HG03432 (cell line): ENCODE results near the gene TRDMT1.

ENCODE experiments used
- ATAC-seq: cut with Tn5 transposase; IDR thresholded peaks from one replicate; pipeline ENCODE4 v1.9.1; 2021; ENCODE audit warnings: mild to moderate bottlenecking, moderate library complexity; ENCODE audit not compliant: unreplicated experiment

Gene TRDMT1, protein sequence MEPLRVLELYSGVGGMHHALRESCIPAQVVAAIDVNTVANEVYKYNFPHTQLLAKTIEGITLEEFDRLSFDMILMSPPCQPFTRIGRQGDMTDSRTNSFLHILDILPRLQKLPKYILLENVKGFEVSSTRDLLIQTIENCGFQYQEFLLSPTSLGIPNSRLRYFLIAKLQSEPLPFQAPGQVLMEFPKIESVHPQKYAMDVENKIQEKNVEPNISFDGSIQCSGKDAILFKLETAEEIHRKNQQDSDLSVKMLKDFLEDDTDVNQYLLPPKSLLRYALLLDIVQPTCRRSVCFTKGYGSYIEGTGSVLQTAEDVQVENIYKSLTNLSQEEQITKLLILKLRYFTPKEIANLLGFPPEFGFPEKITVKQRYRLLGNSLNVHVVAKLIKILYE

DNA sequence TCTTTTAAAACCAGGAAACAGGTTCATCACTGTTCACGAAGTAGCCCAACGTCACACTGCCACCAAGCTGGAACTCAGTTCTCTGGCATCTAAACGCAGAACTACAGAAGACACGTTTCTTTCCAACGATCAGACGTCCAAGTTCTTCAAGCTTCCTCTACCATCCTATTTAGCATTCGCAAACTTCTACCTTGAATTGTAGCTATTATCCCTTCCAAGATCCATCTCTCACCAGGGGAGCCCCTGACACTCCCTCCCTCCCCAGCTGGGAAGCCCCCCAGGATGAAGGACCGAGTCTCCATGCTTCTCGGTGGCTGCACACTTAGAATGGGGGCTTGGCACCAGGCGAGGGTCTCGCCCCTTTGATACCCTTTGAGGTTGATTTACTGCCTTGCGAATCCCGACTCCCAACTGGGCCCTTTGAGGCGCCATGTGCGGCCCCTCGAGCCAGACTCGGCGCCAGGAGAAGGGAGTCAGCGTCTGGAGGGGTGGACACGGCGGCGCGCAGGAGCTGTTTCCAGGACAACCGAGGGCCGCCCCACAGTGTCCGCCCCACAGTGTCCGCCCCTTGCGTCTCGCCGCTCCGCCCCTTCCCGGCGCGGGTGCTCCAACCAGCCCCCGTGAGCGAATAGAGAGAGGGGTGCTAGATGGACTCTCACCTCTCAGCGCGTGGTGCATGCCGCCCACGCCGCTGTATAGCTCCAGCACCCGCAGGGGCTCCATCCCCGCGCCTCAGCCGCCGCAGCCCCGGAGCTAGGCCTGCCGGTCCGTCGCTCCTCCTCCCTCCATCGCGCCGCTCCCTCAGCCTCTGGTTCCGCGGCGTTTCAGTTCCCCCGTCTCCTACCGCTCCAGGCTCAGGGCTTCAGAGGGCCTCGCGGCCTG is at the start of gene TRDMT1:
TSS of gene TRDMT1 (minus strand) at position 761 of the 882 bp plus-strand sequence. CDS start at position 723, 38 bp downstream.
- ATAC-seq, result peak; percentile 95

DNA sequence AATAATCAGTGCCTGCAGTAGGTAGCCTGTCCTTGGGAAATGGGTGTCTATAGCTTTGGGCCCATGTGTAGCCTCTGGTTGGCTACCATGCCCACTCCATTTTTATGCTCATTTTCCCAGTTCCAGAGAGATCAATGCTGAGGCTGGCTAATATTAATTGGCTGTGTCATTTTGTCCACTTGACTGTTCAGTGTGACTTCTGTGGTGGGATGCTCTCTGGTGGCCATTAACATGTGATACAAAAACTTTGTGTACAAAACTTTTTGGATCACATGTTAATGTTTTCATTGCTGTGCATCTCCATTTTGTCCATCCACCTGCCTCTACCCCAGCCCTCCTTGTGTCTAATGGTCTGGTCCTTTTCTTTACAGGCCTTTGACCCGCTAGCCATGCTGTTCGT is 49.3 kb upstream of the TRDMT1 start:
- ATAC-seq, result no peak

DNA sequence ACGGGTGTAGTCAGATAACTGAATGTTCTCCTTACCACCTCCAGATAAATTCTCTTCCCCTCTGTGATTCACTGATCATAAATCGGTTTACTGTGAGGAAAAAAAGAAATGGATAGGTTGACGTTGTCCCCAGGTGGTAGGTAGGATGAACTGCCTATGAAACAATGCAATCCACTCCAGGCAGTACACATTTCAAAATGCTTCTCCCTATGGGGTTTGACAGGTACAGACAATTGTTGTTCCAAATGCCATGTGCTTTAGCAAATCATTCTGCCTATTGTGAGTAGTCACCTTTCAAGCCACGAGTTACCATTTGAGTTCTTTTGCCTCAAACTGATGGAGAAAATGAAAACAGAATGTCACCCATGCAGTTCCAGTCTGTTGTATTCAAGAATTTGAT is 48.3 kb upstream of the TRDMT1 start:
- ATAC-seq, result no peak

DNA sequence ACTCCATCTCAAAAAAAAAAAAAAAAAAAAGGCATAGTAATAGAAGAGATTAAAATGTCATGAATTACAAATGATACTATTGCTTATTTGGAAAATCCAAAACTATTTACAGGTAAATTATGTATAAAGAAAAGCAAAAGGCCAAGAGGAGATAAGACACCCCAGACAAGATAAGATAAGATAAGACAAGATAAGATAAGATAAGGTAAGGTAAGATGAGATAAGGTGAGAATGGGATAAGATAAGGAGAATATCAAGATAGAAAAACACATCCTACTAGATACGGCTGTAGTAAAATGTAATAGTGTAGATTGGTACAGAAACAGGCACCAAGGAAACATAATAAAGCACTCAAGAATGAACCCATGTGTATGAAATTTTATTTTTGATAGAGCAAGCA is 47.5 kb upstream of the TRDMT1 start:
- no peak for ATAC-seq

DNA sequence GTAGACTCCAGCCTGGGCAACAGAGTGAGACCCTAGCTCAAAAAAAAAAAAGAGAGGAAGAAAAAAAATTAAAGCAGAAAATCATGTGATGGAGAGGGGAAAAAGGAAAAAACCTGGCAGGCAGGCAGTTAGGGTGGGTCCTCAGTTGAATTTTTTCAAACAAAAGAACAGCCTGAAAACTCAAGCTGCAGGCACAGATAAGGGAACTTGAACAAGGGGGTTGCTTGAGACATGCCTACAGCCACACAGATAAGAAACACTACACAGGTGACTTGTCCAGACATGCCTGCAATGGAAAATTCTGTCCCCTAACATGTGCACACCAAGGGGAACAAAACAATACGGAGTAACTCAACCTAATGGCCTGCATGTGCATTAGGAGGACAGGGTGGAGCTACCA is 45.7 kb upstream of the TRDMT1 start:
- ATAC-seq, result no peak

DNA sequence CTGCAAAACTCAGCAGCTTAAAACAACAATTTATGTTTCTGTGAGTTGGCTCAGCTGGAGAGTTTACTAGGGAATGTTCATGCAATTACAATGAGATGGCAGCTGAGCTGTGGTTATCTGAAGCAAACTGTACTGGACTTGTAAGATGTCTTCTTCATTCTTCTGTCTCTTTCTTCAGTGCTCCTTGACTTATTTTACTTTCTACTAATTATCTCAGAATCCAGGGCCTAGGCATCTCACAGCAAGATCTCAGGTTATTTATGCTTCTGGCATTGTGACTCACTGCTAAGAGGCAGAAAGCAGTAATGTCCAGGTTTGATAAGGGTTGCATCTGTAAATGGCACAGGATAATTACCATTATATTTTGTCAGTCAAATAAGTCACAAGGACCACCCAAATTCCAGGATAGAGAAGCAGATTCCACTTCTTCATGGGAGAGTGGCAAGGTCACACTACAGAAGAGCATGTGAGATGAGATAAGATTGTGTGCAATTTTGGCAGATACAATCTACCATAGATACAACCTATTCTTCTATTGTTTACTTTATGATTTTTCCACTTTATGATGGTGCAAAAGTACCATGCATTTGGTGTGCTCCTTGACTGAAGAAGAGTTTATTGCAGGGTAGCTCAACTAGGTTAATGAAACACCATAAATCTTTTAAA is 43.4 kb upstream of the TRDMT1 start:
- no peak for ATAC-seq

DNA sequence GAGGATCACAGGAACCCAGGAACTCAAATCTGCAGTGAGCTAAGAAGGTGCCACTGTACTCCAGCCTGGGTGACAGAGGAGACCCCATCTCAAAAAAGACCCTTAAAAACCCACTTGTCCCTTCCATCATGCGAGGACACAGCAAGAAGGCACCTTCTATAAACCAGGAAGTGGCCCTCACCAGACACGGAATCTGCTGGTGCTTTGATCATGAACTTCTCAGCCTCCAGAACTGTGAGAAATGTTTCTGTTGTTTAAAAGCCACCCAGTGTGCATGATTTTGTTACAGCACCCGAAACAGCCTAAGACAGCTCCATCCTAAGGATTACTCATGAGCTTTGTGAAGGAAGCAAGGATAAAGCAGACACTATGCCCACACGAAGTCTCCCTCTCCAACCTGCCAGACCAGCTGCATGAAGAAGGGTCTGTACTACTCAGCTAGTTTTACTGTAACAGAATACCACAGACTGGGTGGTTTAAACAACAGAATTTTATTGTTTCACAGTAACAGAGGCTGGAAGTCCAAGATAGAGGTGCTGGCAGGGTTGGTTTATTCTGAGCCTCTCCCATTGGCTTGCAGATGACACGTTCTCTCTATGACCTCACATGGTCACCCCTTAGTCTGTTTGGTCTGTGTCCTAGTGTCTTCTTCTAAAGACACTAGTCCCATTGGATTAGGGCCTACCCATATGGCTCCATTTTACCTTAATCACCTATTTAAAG is 40.3 kb upstream of the TRDMT1 start:
- no peak for ATAC-seq

DNA sequence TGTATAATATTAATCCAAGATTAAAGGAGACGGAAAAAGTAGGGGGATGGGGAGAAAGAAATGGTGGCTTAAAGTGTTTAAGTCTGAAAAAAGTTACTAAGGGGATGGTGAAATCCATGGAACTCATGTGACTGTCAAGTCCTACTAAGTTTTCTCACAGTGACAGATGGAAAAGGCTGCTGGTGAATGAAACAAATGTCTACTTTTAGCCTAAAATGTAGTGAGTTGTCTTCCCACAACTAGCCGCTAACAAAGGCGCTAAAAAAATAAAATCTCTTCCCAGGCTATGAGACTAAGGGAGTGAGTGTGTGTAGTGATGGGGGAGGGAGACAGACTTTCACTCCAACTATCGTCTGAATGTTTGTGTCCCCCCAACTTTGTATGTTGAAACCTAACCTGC is 39.1 kb upstream of the TRDMT1 start:
- no peak for ATAC-seq

DNA sequence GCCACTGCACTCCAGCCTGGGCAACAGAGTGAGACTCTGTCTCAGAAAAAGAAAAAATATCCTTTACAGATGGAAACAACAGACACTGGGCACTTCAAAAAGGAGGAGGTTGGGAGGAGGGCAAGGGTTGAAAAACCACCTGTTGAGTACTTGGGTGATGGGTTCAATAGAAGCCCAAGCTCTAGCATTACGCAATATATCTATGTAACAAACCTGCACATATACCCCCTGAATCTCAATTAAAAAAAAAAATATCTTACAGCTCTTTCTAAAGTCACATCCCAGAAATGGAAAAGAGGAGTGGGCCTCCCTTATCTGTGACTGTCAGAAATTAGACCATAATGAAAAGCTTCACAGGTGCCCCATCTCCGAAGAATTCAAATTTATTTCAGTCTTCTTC is 38.6 kb upstream of the TRDMT1 start:
- no peak for ATAC-seq

DNA sequence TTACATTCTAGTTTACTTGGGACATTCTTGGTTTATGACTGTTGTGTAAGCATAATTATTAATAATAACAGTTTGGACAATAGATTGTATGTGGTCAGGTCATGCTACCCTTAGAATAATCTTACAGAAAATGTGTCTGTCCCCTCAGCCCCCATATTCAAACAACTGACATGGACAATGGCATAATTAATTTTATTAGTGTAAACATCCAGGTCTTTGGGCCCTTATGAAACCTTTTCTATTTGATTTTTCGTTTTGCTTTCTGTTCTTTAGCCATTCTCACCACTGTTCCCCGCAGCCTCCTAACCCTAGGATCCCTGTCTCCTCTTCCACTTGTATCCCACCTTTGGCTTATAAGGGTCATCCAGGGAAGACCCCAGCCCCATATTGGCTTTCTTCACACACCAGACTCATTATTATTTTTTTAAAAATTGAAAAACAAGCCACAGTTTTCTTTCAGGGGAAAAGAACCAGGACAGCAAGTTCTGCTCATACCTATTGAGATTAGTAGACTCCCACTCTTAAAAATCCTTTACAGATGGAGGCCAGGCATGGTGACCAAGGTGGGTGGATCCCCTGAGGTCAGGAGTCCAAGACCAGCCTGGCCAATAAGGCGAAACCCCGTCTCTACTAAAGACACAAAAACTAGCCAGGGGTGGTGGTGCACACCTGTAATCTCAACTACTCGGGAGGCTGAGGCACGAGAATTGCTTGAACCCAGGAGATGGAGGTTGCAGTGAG is 38.0 kb upstream of the TRDMT1 start:
- no peak for ATAC-seq

DNA sequence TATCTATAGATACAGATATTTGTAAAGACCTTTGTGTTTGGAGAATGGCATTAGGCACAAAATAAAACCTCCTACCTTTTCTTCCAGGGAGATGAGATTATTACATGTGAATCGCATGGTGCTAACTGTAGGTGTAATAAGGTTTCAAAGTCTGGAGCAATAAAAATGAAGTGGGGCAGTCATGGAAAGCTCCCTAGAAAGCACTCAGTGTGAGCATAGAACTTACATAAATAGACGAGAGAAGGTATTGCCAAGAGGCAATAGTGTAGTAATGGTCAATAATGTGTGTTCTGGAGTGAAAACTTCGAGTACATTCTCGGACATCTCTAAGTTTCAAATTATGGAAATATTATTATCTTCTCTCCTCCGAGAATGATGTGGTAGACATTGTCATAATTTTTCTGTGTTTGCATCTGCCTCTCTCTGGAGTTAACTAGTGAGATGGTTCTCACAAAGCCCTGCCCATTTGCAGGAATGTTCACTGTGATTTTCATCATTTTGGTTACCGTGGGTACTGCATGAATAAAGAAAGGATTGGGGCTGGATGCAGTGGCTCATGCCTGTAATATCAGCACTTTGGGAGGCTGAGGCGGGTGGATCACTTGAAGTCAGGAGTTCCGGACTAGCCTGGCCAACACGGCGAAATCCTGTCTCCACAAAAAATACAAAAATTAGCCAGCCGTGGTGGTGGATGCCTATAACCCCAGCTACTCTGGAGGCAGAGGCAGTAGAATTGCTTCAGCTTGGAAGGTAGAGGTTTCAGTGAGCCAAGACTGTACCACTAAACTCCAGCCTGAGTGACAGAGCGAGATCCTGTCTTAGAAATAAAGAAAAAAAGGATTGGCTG is 37.2 kb upstream of the TRDMT1 start:
- ATAC-seq, result no peak

DNA sequence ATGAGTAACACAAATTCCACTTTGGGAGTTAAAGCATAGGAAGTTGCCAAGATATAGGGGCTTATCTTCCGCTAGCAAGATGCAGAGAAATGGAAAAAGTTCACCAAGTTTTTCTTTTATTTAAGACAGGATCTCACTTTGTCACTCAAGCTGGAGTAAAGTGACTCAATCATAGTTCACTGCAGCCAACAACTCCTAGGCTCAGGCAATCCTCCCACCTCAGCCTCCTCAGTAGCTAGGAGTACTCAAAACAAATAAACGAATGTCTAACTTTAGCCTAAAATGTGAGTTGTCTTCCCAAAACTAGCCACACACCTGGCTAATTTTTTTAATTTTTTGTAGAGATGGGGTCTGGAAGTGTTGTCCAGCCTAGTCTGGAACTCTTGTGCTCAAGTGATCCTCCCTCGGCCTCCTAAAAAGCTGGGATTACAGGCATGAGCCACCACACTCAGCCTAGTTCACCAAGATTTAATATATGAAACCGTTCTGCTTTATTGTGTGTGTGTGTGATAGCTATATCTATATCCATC is 36.5 kb upstream of the TRDMT1 start:
- no peak for ATAC-seq

DNA sequence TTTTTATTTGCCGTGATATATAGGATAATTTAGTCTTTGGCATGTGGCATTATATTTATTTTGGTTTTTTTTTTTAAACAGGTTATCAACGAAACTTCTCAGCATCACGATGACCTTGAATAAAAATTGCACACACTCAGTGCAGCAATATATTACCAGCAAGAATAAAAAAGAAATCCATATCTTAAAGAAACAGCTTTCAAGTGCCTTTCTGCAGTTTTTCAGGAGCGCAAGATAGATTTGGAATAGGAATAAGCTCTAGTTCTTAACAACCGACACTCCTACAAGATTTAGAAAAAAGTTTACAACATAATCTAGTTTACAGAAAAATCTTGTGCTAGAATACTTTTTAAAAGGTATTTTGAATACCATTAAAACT is 35.7 kb upstream of the TRDMT1 start:
- ATAC-seq, result no peak

DNA sequence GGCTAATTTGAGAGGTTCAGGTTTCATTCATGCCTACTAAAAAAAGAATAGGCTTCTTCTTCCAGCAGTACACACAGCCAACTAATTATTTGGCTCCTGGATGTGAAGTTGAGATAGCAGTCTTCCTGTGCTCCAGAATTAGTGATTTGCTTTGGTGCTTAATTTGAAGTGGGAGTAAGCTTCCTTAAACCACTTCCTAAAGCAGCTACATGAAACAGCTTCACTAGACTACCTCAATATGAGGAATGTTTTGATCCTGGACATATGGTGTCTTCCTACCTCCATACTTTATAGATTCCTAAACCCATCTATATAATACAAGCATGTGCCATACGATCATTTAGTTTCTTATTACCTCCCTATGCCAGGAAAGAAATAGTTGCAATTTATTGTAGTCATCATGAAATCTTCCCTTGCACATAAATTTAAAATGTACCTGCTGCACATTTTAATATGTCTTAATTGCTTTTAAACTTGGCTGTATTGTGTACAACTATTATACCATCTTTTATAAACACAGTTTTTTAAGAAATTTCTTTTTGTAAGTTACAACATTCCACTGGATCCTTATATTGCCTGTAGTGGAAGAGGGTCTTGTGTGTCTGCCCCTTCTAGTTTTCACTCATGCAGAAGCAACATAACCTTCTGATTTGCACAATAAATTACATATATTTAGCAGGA is 35.1 kb upstream of the TRDMT1 start:
- no peak for ATAC-seq

DNA sequence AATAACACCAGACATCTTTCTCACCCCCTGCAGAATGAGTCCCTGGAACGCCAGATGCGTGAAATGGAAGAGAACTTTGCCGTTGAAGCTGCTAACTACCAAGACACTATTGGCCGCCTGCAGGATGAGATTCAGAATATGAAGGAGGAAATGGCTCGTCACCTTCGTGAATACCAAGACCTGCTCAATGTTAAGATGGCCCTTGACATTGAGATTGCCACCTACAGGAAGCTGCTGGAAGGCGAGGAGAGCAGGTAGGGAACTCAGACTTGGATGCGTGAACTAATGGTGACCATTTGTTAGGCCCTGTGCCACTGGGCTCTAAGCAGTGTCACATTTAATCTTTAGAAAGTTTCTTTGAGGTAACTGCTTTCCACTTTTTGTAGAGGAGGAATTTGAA is 33.7 kb upstream of the TRDMT1 start:
- no peak for ATAC-seq

DNA sequence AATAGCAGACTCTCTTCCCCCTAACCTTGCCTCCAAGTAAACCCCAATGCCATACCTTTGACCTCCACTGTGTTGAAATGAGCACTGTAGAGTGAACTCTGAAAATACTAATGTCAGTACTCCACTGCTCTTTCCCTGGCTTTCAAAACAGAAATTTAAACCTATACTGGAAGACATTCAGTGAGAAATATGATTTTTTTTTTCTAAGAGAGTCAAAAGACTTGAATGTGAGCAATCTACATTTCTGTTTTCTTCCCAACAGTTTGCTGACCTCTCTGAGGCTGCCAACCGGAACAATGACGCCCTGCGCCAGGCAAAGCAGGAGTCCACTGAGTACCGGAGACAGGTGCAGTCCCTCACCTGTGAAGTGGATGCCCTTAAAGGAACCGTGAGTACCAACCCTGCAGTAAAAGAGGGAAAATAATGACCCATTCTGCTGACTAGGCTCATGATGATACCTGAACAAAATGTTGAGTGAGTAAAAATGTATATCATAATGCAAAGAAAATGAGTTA is 33.0 kb upstream of the TRDMT1 start:
- no peak for ATAC-seq

DNA sequence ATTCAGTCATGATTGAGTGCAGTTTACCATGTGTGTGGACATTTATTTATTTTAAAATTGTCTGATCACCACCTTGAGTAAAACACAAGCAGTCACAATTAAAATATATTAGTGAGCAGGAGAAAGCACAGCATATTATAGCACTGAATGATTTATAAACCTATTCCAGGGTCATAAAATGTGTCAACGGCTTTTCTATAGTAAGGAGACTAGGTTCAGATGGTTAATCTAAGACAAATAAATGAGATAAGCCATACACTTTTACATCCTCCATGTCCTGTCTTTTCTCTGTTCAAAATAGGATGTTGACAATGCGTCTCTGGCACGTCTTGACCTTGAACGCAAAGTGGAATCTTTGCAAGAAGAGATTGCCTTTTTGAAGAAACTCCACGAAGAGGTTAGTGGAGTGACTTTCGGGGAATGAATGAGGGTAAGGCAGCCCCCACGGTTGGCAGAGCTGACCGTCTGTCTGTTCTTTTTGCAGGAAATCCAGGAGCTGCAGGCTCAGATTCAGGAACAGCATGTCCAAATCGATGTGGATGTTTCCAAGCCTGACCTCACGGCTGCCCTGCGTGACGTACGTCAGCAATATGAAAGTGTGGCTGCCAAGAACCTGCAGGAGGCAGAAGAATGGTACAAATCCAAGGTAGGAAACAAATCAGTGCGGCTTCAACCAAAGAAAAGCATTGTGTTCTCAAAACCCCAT is 32.0 kb upstream of the TRDMT1 start:
- no peak for ATAC-seq
